UCSD-AML1 (cell line): Measurements from ENCODE around the gene SLC41A3.

Experiments
- DNase-seq: peaks from one replicate; lab custom pipeline; 2025; ENCODE audit not compliant: unreplicated experiment; lab: John Stamatoyannopoulos, UW

Gene SLC41A3

GRCh38 chr3:126083913-126084767 lies at the start of gene SLC41A3:
Gene SLC41A3 (minus strand): TSS chr3:126084124. CDS start chr3:126068219, 15,905 bp downstream.
- DNase-seq: peak; percentile 90

- no peak for DNase-seq
Observed at GRCh38 chr3:126133606-126134005, 49.7 kb upstream of the SLC41A3 start.

GRCh38 chr3:126132751-126133511 lies 49.0 kb upstream of the SLC41A3 start:
- no peak for DNase-seq

GRCh38 chr3:126131881-126132750 lies 48.2 kb upstream of the SLC41A3 start:
- no peak for DNase-seq

- no peak for DNase-seq
Observed at GRCh38 chr3:126130981-126131745, 47.2 kb upstream of the SLC41A3 start.

GRCh38 chr3:126130081-126130855 lies 46.3 kb upstream of the SLC41A3 start:
- peak; percentile 67 for DNase-seq

- DNase-seq: peak; percentile 37
Observed at GRCh38 chr3:126129398-126129891, 45.5 kb upstream of the SLC41A3 start.

GRCh38 chr3:126128504-126129397 lies 44.8 kb upstream of the SLC41A3 start:
- DNase-seq: no peak

- DNase-seq: no peak
Observed at GRCh38 chr3:126127904-126128303, 44.0 kb upstream of the SLC41A3 start.

- DNase-seq: no peak
Observed at GRCh38 chr3:126127452-126127851, 43.5 kb upstream of the SLC41A3 start.

GRCh38 chr3:126126811-126127431 lies 43.0 kb upstream of the SLC41A3 start:
- DNase-seq: no peak

GRCh38 chr3:126126286-126126685 lies 42.4 kb upstream of the SLC41A3 start:
- no peak for DNase-seq

GRCh38 chr3:126125781-126126251 lies 41.9 kb upstream of the SLC41A3 start:
- DNase-seq: no peak

- DNase-seq: no peak
Observed at GRCh38 chr3:126125341-126125740, 41.4 kb upstream of the SLC41A3 start.

- DNase-seq: no peak
Observed at GRCh38 chr3:126124896-126125295, 41.0 kb upstream of the SLC41A3 start.

GRCh38 chr3:126124148-126124868 lies 40.4 kb upstream of the SLC41A3 start:
- DNase-seq: no peak

GRCh38 chr3:126121632-126122031 lies 37.7 kb upstream of the SLC41A3 start:
- no peak for DNase-seq
